GM12878 (cell line): ENCODE results near the gene SLC36A3. TPM values are rescaled to one million over a fixed set of nuclear protein-coding genes. Genes with fewer than 3 reads are reported as not detected.

Experiments
- ATAC-seq: fragments of 200-7000 bp; cut with Tn5 transposase; 3 replicates; pipeline ENCODE4 v1.9.1; 2020; ENCODE audit warnings: mild to moderate bottlenecking, moderate library complexity
- BruUV-seq: library from RNA; stranded (reverse); fragments of 400-500 nt; replicated peaks from 2 replicates; lab custom pipeline; 2021; lab: Mats Ljungman, UMichigan
- CTCF ChIA-PET: fragments of 300-600 bp; sonication (Branson Sonifier 250); formaldehyde crosslinking; extraction: SDS; loops from one replicate; lab custom pipeline; 2021; ENCODE audit warnings: inconsistent platforms; lab: Yijun Ruan, JAX
- POLR2A ChIA-PET: fragments of 350-600 bp; formaldehyde crosslinking; extraction: SDS; loops from one replicate; lab custom pipeline; 2021; ENCODE audit warnings: inconsistent platforms; lab: Charles Lee
- RAD21 ChIA-PET: fragments of 300-600 bp; sonication (Branson Sonifier 250); formaldehyde crosslinking; loops from one replicate; lab custom pipeline; 2023; ENCODE audit warnings: antibody characterized with exemption; ENCODE audit not compliant: unreplicated experiment; lab: Charles Lee
- SMC1A ChIA-PET: fragments of 300-600 bp; sonication (Branson Sonifier 250); formaldehyde crosslinking; loops from one replicate; lab custom pipeline; 2023; ENCODE audit not compliant: unreplicated experiment, uncharacterized antibody; lab: Charles Lee
- DNase-seq: peaks from one replicate; pipeline ENCODE4 v3.0.0-alpha.2; 2011; ENCODE audit warnings: low read depth, low spot score
- FAIRE-seq: peaks from 3 replicates; lab custom pipeline; 2011; peaks lifted over from hg19 to GRCh38; lab: Jason Lieb, UNC
- H2AFZ ChIP-seq: 2 replicates; pipeline ENCODE4 v1.6.0; 2011; ENCODE audit warnings: low read depth, low read length, control low read depth; ENCODE audit not compliant: control insufficient read depth
- H3K27ac ChIP-seq: 2 replicates; pipeline ENCODE4 v1.5.1; 2011; ENCODE audit warnings: control low read depth; ENCODE audit not compliant: control insufficient read depth, insufficient read depth
- H3K27me3 ChIP-seq, 2 experiments: replicated peaks in 1 of 2; 2 replicates each; pipeline versions ENCODE4 v1.6.0 to v1.6.1; 2011; ENCODE audit warnings: low read length in 1 of 2; ENCODE audit not compliant: control insufficient read depth in 2 of 2, insufficient read depth in 2 of 2
- H3K36me3 ChIP-seq, 2 experiments: 2 replicates each; pipeline ENCODE4 v1.5.1; 2011; ENCODE audit warnings: low read length in 1 of 2; ENCODE audit not compliant: control insufficient read depth in 2 of 2, insufficient read depth in 2 of 2
- H3K4me1 ChIP-seq: 2 replicates; pipeline ENCODE4 v1.6.1; 2011; ENCODE audit warnings: mild to moderate bottlenecking, low read length, moderate library complexity, mixed read lengths; ENCODE audit not compliant: control insufficient read depth, insufficient read depth
- H3K4me2 ChIP-seq: 2 replicates; pipeline ENCODE4 v1.6.0; 2011; ENCODE audit warnings: control low read depth; ENCODE audit not compliant: control insufficient read depth, insufficient read depth
- H3K4me3 ChIP-seq: fragments of 200-600 bp; sonication (generic); 2 replicates; pipeline ENCODE4 v1.5.1; 2016
- H3K79me2 ChIP-seq: 2 replicates; pipeline ENCODE4 v1.6.0; 2011; ENCODE audit warnings: low read length; ENCODE audit not compliant: control insufficient read depth, insufficient read depth
- H3K9ac ChIP-seq: 2 replicates; pipeline ENCODE4 v1.8.0; 2011; ENCODE audit warnings: low read length, control low read depth, mixed read lengths; ENCODE audit not compliant: control insufficient read depth, insufficient read depth
- H3K9me3 ChIP-seq: replicated peaks from 3 replicates; pipeline ENCODE4 v1.5.1; 2011; ENCODE audit warnings: mild to moderate bottlenecking, low read length; ENCODE audit not compliant: control insufficient read depth, insufficient read depth
- H4K20me1 ChIP-seq: 2 replicates; pipeline ENCODE4 v1.6.0; 2011; ENCODE audit not compliant: control insufficient read depth, insufficient read depth
- CHD2 ChIP-seq: IDR thresholded peaks from 2 replicates; pipeline ENCODE4 v1.6.1; 2011; ENCODE audit warnings: low read depth, low read length, improper control_type of control experiment, borderline replicate concordance
- EZH2 ChIP-seq: IDR thresholded peaks from 2 replicates; pipeline ENCODE4 v1.6.1; 2012; ENCODE audit warnings: low read depth, mild to moderate bottlenecking, control low read depth, inconsistent platforms, low read length, borderline replicate concordance; ENCODE audit not compliant: control insufficient read depth
- WGBS: methylation state at CpG from one replicate; pipeline ENCODE4 v1.1.6; 2016; ENCODE audit warnings: low lambda C conversion rate; ENCODE audit not compliant: insufficient replicate concordance, insufficient coverage; ENCODE audit errors: missing lambda C conversion rate; 5-methylcytosine and 5-hydroxymethylcytosine counted together
- in situ Hi-C: fragments of 300-500 bp; cut with MboI; formaldehyde crosslinking; loops from 9 replicates; pipeline ENCODE4 v1.14.3; 2018; ENCODE audit warnings: mixed read lengths
- intact Hi-C: fragments of 100-400 bp; cut with micrococcal nuclease; formaldehyde crosslinking; loops from one replicate; pipeline ENCODE4 v1.14.2; 2022; ENCODE audit not compliant: unreplicated experiment
- polyA plus RNA-seq, 11 experiments: library from polyadenylated mRNA; depleted of rRNA in 4 of 11; unstranded in 6 of 11; stranded (reverse) in 5 of 11; fragments of >200 nt; fragmentation: Nextera tagmentation in 4 of 11; fragmentation: Illumina TruSeq in 1 of 11; extraction: Ambion mirVana in 4 of 11; extraction: Trizol in 1 of 11; gene quantifications; 1 replicate in 1 of 11; 2 replicates in 10 of 11; pipeline versions ENCODE4 v1.2.1 to v1.2.3, GENCODE V29; 2011 to 2016; ENCODE audit warnings: inconsistent platforms in 2 of 11, missing spikeins in 2 of 11, low read depth in 1 of 11
- total RNA-seq, 4 experiments: library from RNA; depleted of rRNA in 3 of 4; stranded (reverse); fragments of >200 nt in 3 of 4; fragmentation: Illumina TruSeq in 1 of 4; extraction: Trizol in 1 of 4; gene quantifications; 2 replicates each; pipeline versions ENCODE4 v1.2.1 to v1.2.3, GENCODE V29; 2013 to 2021

SLC36A3 gene
- total and polyA plus RNA-seq, 10 of the 15 experiments (the other 5 are each of a cell fraction or from before 2014, with no cell fraction given), result 0.03 TPM; not detected in 9

GRCh38 chr5:151227918-151228447 is 75.6 kb downstream of the SLC36A3 start:
- DNase-seq (no peak), FAIRE-seq (no peak), ATAC-seq (no peak)
- Histone ChIP-seq H3K4me1 (peaks cover 5% of the 10 kb centered on the region), H4K20me1 (no peaks in the 10 kb centered on the region), H3K36me3 (no peaks in the 10 kb centered on the region), H3K79me2 (peaks cover 13% of the 10 kb centered on the region), H3K27ac (no peak overlapping the region), H3K4me3 (no peak overlapping the region), H3K27me3 (no peaks in the 10 kb centered on the region), H3K9ac (no peak overlapping the region), H3K9me3 (no peaks in the 10 kb centered on the region), H2AFZ (no peak overlapping the region), H3K4me2 (no peak overlapping the region)
- ChIA-PET POLR2A (interaction anchor here (0.6 to 2.9 kb wide), 5 partner anchors 10 to 138 kb away, joined by 3 to 11 read pairs (median 4); no protein-coding TSS in a partner anchor), SMC1A (interaction anchor here (0.9 to 18.6 kb wide), 4 partner anchors 10 to 88 kb away, joined by 3 to 325 read pairs (median 4); partner anchors contain the start of gene GM2A), CTCF (interaction anchor here (1.3 to 3.0 kb wide), 3 partner anchors 9 to 13 kb away, joined by 3 to 18 read pairs (median 7); no protein-coding TSS in a partner anchor), RAD21 (interaction anchor here (1.1 to 1.6 kb wide), 2 partner anchors 10 to 88 kb away, joined by 3 to 4 read pairs; no protein-coding TSS in a partner anchor)
- intact Hi-C loops (no loop called here), in situ Hi-C loops (no loop called here)
- TF ChIP-seq EZH2, result no peak
- TF ChIP-seq CHD2, result no peak
- 44% methylated on average over 6 of the region's 6 CpGs for WGBS
- no TSS peak for BruUV-seq

Other genes starting within 250 kb of the SLC36A3 start
- gene TNIP1, start 222.7 kb downstream of the SLC36A3 start, total RNA-seq (2014; rRNA removed), result 203 and 223 TPM in 2 replicates
- gene TNIP1, start 222.7 kb downstream of the SLC36A3 start, total RNA-seq (2014; rRNA removed; fragmentation: Illumina TruSeq; extraction: Trizol), result 147 and 148 TPM in 2 replicates
- 279 and 289 TPM in 2 replicates for gene TNIP1, start 222.7 kb downstream of the SLC36A3 start, total RNA-seq (2021)
- gene TNIP1, start 222.7 kb downstream of the SLC36A3 start, polyA plus RNA-seq (2011; rRNA removed), result 156 and 178 TPM in 2 replicates
- 107 and 151 TPM in 2 replicates for gene TNIP1, start 222.7 kb downstream of the SLC36A3 start, polyA plus RNA-seq (2014; fragmentation: Illumina TruSeq; extraction: Trizol)
- gene TNIP1, start 222.7 kb downstream of the SLC36A3 start, polyA plus RNA-seq (2014; fragmentation: Nextera tagmentation; extraction: Ambion mirVana), result 10 to 100 TPM in 1 of 2 experiments, 1 to 10 TPM in 1; 4.4 to 13.7 TPM
- 199 and 200 TPM in 2 replicates for gene TNIP1, start 222.7 kb downstream of the SLC36A3 start, polyA plus RNA-seq (2014; rRNA removed)
- gene TNIP1, start 222.7 kb downstream of the SLC36A3 start, polyA plus RNA-seq (2016; fragmentation: Nextera tagmentation; extraction: Ambion mirVana), result 100 to 1,000 TPM; 112 to 117 TPM
- 477 and 484 TPM in 2 replicates for gene ANXA6, start 146.0 kb downstream of the SLC36A3 start, total RNA-seq (2014; rRNA removed)
- gene ANXA6, start 146.0 kb downstream of the SLC36A3 start, total RNA-seq (2014; rRNA removed; fragmentation: Illumina TruSeq; extraction: Trizol), result 549 and 550 TPM in 2 replicates
- 528 and 542 TPM in 2 replicates for gene ANXA6, start 146.0 kb downstream of the SLC36A3 start, total RNA-seq (2021)
- gene ANXA6, start 146.0 kb downstream of the SLC36A3 start, polyA plus RNA-seq (2011; rRNA removed), result 460 and 571 TPM in 2 replicates
- gene ANXA6, start 146.0 kb downstream of the SLC36A3 start, polyA plus RNA-seq (2014; fragmentation: Illumina TruSeq; extraction: Trizol), result 506 and 510 TPM in 2 replicates
- 10 to 100 TPM; 44.0 to 73.1 TPM for gene ANXA6, start 146.0 kb downstream of the SLC36A3 start, polyA plus RNA-seq (2014; fragmentation: Nextera tagmentation; extraction: Ambion mirVana)
- 453 and 470 TPM in 2 replicates for gene ANXA6, start 146.0 kb downstream of the SLC36A3 start, polyA plus RNA-seq (2014; rRNA removed)
- gene ANXA6, start 146.0 kb downstream of the SLC36A3 start, polyA plus RNA-seq (2016; fragmentation: Nextera tagmentation; extraction: Ambion mirVana), result 100 to 1,000 TPM; 280 to 291 TPM
- 91.1 and 104 TPM in 2 replicates for gene CCDC69, start 79.7 kb downstream of the SLC36A3 start, total RNA-seq (2014; rRNA removed)
- 78.8 and 80.3 TPM in 2 replicates for gene CCDC69, start 79.7 kb downstream of the SLC36A3 start, total RNA-seq (2014; rRNA removed; fragmentation: Illumina TruSeq; extraction: Trizol)
- gene CCDC69, start 79.7 kb downstream of the SLC36A3 start, total RNA-seq (2021), result 77.3 and 80.8 TPM in 2 replicates
- gene CCDC69, start 79.7 kb downstream of the SLC36A3 start, polyA plus RNA-seq (2011; rRNA removed), result 36.7 and 42.3 TPM in 2 replicates
- gene CCDC69, start 79.7 kb downstream of the SLC36A3 start, polyA plus RNA-seq (2014; fragmentation: Illumina TruSeq; extraction: Trizol), result 104 and 106 TPM in 2 replicates
- 10 to 100 TPM; 13.5 to 21.4 TPM for gene CCDC69, start 79.7 kb downstream of the SLC36A3 start, polyA plus RNA-seq (2014; fragmentation: Nextera tagmentation; extraction: Ambion mirVana)
- 89.6 and 102 TPM in 2 replicates for gene CCDC69, start 79.7 kb downstream of the SLC36A3 start, polyA plus RNA-seq (2014; rRNA removed)
- 10 to 100 TPM; 55.7 to 59.8 TPM for gene CCDC69, start 79.7 kb downstream of the SLC36A3 start, polyA plus RNA-seq (2016; fragmentation: Nextera tagmentation; extraction: Ambion mirVana)
- gene GM2A, start 50.6 kb downstream of the SLC36A3 start, total RNA-seq (2014; rRNA removed), result 102 and 109 TPM in 2 replicates
- 75.7 TPM in 2 replicates for gene GM2A, start 50.6 kb downstream of the SLC36A3 start, total RNA-seq (2014; rRNA removed; fragmentation: Illumina TruSeq; extraction: Trizol)
- 95.1 and 95.6 TPM in 2 replicates for gene GM2A, start 50.6 kb downstream of the SLC36A3 start, total RNA-seq (2021)
- 85.4 and 106 TPM in 2 replicates for gene GM2A, start 50.6 kb downstream of the SLC36A3 start, polyA plus RNA-seq (2011; rRNA removed)
- 74.4 and 83.9 TPM in 2 replicates for gene GM2A, start 50.6 kb downstream of the SLC36A3 start, polyA plus RNA-seq (2014; fragmentation: Illumina TruSeq; extraction: Trizol)
- 10 to 100 TPM; 33.6 to 44.4 TPM for gene GM2A, start 50.6 kb downstream of the SLC36A3 start, polyA plus RNA-seq (2014; fragmentation: Nextera tagmentation; extraction: Ambion mirVana)
- 62.0 and 63.9 TPM in 2 replicates for gene GM2A, start 50.6 kb downstream of the SLC36A3 start, polyA plus RNA-seq (2014; rRNA removed)
- 10 to 100 TPM; 44.0 to 44.4 TPM for gene GM2A, start 50.6 kb downstream of the SLC36A3 start, polyA plus RNA-seq (2016; fragmentation: Nextera tagmentation; extraction: Ambion mirVana)
- not detected in 2 replicates for gene SLC36A2, start 43.8 kb upstream of the SLC36A3 start, total RNA-seq (2014; rRNA removed)
- gene SLC36A2, start 43.8 kb upstream of the SLC36A3 start, total RNA-seq (2014; rRNA removed; fragmentation: Illumina TruSeq; extraction: Trizol), result not detected in 2 replicates
- not detected in 2 replicates for gene SLC36A2, start 43.8 kb upstream of the SLC36A3 start, total RNA-seq (2021)
- not detected in 2 replicates for gene SLC36A2, start 43.8 kb upstream of the SLC36A3 start, polyA plus RNA-seq (2011; rRNA removed)
- gene SLC36A2, start 43.8 kb upstream of the SLC36A3 start, polyA plus RNA-seq (2014; fragmentation: Illumina TruSeq; extraction: Trizol), result not detected in 2 replicates
- gene SLC36A2, start 43.8 kb upstream of the SLC36A3 start, polyA plus RNA-seq (2014; fragmentation: Nextera tagmentation; extraction: Ambion mirVana), result not detected
- gene SLC36A2, start 43.8 kb upstream of the SLC36A3 start, polyA plus RNA-seq (2014; rRNA removed), result not detected in 2 replicates
- gene SLC36A2, start 43.8 kb upstream of the SLC36A3 start, polyA plus RNA-seq (2016; fragmentation: Nextera tagmentation; extraction: Ambion mirVana), result not detected
- 3.0 and 3.6 TPM in 2 replicates for gene SLC36A1, start 143.8 kb upstream of the SLC36A3 start, total RNA-seq (2014; rRNA removed)
- 2.3 and 2.8 TPM in 2 replicates for gene SLC36A1, start 143.8 kb upstream of the SLC36A3 start, total RNA-seq (2014; rRNA removed; fragmentation: Illumina TruSeq; extraction: Trizol)
- 4.8 and 6.2 TPM in 2 replicates for gene SLC36A1, start 143.8 kb upstream of the SLC36A3 start, total RNA-seq (2021)
- gene SLC36A1, start 143.8 kb upstream of the SLC36A3 start, polyA plus RNA-seq (2011; rRNA removed), result 3.7 and 8.2 TPM in 2 replicates
- gene SLC36A1, start 143.8 kb upstream of the SLC36A3 start, polyA plus RNA-seq (2014; fragmentation: Illumina TruSeq; extraction: Trizol), result 4.4 and 5.1 TPM in 2 replicates
- under 1 TPM; 0.50 to 0.66 TPM for gene SLC36A1, start 143.8 kb upstream of the SLC36A3 start, polyA plus RNA-seq (2014; fragmentation: Nextera tagmentation; extraction: Ambion mirVana)
- 3.9 and 5.1 TPM in 2 replicates for gene SLC36A1, start 143.8 kb upstream of the SLC36A3 start, polyA plus RNA-seq (2014; rRNA removed)
- 1 to 10 TPM; 3.0 to 4.1 TPM for gene SLC36A1, start 143.8 kb upstream of the SLC36A3 start, polyA plus RNA-seq (2016; fragmentation: Nextera tagmentation; extraction: Ambion mirVana)